Stimulated activated CD8-positive, alpha-beta memory T cell treated with anti-CD3 and anti-CD28 coated beads, Interleukin-7, amount 100 ng/mL, for 48 hours (primary cell): ENCODE measurements around the gene ERP44.

ENCODE experiments used
- DNase-seq, 2 donors: peaks; one replicate each; pipeline ENCODE4 v3.0.0-alpha.2; 2020; ENCODE audit warnings: low read depth in 1 of 2; ENCODE audit errors: extremely low read depth in 1 of 2

Gene ERP44

DNA sequence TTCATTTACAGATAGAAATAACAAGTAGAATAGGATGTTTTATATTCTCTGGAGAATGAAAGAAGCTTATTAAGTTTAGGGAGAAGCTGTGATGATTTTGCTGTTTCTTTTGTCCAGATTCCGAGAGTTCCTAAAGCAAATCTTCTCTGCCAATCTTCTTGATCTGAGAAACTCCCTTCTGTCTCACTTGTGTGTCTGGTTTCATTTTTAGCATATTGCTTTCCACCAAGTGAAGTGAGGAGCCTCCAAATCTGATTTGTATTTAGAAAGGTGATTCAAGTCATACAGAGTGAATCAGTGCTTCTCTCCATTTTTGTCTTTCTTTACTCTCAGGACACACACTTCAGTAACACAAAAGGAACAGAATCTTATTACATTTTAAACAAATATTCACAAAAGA lies 144.0 kb downstream of the ERP44 start:
- no peak for DNase-seq

DNA sequence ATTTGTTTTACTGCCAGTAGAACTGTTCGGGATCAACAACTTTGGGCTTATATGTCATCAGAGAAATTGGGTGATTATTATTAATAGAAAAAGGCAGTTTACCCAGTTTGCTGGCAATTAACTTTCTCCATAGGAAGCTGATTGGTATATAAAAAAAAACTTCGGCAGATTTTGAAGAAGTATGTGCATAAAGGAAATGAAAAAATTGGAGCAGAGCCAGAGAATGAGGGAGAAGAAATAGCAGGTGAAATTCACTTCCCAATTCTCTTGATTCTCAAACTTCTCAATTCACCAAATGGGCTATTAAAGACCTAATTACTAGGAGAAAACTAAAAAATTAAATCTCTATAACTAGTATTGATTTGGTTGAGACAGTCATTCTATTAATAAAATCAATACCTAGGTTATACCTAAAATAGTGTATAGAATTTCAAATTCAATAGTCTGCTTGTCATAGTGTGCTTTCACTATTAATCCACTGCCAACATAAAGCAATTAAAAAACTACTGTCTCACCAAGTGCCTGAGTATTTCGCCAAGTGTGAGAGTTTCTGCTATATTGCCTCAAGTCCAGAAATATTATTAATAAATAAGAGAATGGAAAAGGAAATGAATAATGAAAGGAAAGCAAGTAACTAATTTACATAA lies 144.8 kb downstream of the ERP44 start:
- DNase-seq, result no peak

GRCh38 chr9:99948896-99949295 lies 149.9 kb downstream of the ERP44 start:
- no peak for DNase-seq

- DNase-seq, result no peak
These were observed 150.3 kb downstream of the ERP44 start for GRCh38 chr9:99948482-99948881.

DNA sequence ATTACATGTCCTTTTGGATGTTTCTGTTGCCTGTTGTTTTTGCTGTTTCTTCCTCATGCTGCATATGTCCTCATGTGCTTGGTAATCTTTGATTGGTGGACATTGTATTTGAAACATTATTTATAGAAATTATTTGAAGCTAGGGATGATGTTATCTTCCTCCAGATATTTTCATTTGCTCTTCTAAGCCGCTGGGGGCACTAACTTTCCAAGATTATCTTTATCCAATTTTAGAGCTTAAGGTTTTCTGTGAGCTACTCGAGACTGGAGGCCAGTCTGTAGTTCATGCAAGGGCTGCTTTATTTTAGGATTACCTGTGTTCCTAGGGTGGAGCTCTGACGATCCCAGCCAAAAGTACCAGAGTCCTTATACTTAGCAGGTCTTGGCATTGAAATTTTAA lies 151.4 kb downstream of the ERP44 start:
- no peak for DNase-seq

DNA sequence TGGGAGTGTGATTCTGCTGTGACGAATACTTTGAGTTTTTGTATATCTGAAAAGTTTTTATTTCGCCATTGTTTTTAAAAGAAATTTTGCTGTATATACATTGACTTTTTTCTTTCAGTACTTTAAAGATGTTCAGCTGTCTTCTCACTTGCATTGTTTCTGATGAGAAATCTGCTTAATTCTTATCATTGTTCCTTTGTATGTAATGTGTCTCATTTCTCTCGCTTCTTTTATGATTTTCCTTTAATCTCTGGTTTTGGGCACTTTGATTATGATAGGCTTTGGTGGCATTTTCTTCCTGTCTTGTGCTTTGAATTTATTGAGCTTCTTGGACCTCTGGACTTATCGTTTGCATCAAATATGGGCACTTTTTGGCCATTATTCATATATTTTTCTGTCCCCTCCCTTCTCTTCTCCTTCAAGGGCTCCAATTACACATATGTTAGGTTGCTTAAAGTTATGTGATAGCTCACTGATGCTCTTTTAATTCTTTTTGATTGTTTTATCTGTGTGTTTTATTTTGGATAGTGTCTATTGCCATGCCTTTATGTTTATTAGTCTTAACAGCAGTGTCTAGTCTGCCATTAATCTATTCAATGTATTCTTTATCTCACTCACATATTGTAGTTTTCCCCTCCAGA lies 161.7 kb downstream of the ERP44 start:
- DNase-seq, result no peak

GRCh38 chr9:99931155-99931840 lies 167.5 kb downstream of the ERP44 start:
- no peak for DNase-seq

GRCh38 chr9:99929652-99930051 lies 169.1 kb downstream of the ERP44 start:
- no peak for DNase-seq
